Left renal cortex interstitium (tissue), 4 donors: Measurements from ENCODE around the gene RBMS1. TPM values are rescaled to one million over a fixed set of nuclear protein-coding genes. Genes with fewer than 3 reads are reported as not detected.

ENCODE experiments used
- DNase-seq, 4 donors: peaks; one replicate each; pipeline ENCODE4 v3.0.0-alpha.2; 2013; ENCODE audit warnings: low read depth in 4 of 4, low spot score in 2 of 4, missing footprints in 1 of 4
- polyA plus RNA-seq, 4 donors: library from polyadenylated mRNA; unstranded; fragments of 120-200 nt; gene quantifications; one replicate each; pipeline ENCODE4 v1.2.1, GENCODE V29; 2013; ENCODE audit not compliant: insufficient read length in 4 of 4

Gene RBMS1
- polyA plus RNA-seq, 4 donors, result 112 to 160 (median 133) TPM

- no peak for DNase-seq
Observed at GRCh38 chr2:160264308-160264707, 229.3 kb downstream of the RBMS1 start.

- no peak for DNase-seq
Observed at GRCh38 chr2:160261732-160262131, 231.9 kb downstream of the RBMS1 start.

GRCh38 chr2:160258492-160258805 is 235.2 kb downstream of the RBMS1 start:
- no peak for DNase-seq

- DNase-seq, result no peak
Observed at GRCh38 chr2:160257743-160258491, 235.7 kb downstream of the RBMS1 start.

GRCh38 chr2:160257041-160257742 is 236.4 kb downstream of the RBMS1 start:
- DNase-seq, result no peak

- DNase-seq, result no peak
Observed at GRCh38 chr2:160256507-160256906, 237.1 kb downstream of the RBMS1 start.

GRCh38 chr2:160255408-160255807 is 238.2 kb downstream of the RBMS1 start:
- no peak for DNase-seq

- no peak for DNase-seq
Observed at GRCh38 chr2:160254189-160254762, 239.3 kb downstream of the RBMS1 start.

GRCh38 chr2:160253440-160254188 is 240.0 kb downstream of the RBMS1 start:
- no peak for DNase-seq

GRCh38 chr2:160252900-160253299 is 240.7 kb downstream of the RBMS1 start:
- DNase-seq, result no peak

- no peak for DNase-seq
Observed at GRCh38 chr2:160252278-160252887, 241.2 kb downstream of the RBMS1 start.

GRCh38 chr2:160251569-160251968 is 242.0 kb downstream of the RBMS1 start:
- DNase-seq, result no peak

GRCh38 chr2:160249876-160250275 is 243.7 kb downstream of the RBMS1 start:
- DNase-seq, result no peak

- no peak for DNase-seq
Observed at GRCh38 chr2:160247296-160248035, 246.1 kb downstream of the RBMS1 start.

GRCh38 chr2:160246356-160246755 is 247.3 kb downstream of the RBMS1 start:
- no peak for DNase-seq

GRCh38 chr2:160245614-160246155 is 247.9 kb downstream of the RBMS1 start:
- no peak for DNase-seq

GRCh38 chr2:160242893-160243564 is 250.6 kb downstream of the RBMS1 start:
- DNase-seq, result no peak

- DNase-seq, result no peak
Observed at GRCh38 chr2:160241251-160242137, 252.1 kb downstream of the RBMS1 start.
